ENCODE results near the gene ABHD12.

The ABHD12 gene

GRCh38 chr20:25272223-25273000, 118.2 kb downstream of the ABHD12 start:
- no peak overlapping the region for H3K27ac ChIP-seq (replicated peaks)
- TF ChIP-seq SPI1 (IDR thresholded peaks at IDR 0.05; ENCODE audit: borderline replicate concordance, low read depth), result no peak
- TF ChIP-seq REST (IDR thresholded peaks at IDR 0.05; ENCODE audit: insufficient replicate concordance, low read depth), result no peak
- TF ChIP-seq CTCF (IDR thresholded peaks at IDR 0.05; ENCODE audit: insufficient read depth, low read length), result no peak
- TF ChIP-seq GABPA (IDR thresholded peaks at IDR 0.05; ENCODE audit: low read depth), result no peak
- no peak for TF ChIP-seq POLR2AphosphoS5 (IDR thresholded peaks at IDR 0.05; ENCODE audit: low read depth)
- no peak for DNase-seq (ENCODE audit: low read depth in 1 of 2, low spot score in 1 of 2)
- no peak overlapping the region for H3K4me3 ChIP-seq (replicated peaks; ENCODE audit: insufficient read depth, low read length)
- H3K27me3 ChIP-seq (ENCODE audit: insufficient read depth, poor library complexity, severe bottlenecking), result no peaks in the 10 kb centered on the region

- no peaks in the 10 kb centered on the region for H3K27me3 ChIP-seq (ENCODE audit: insufficient read depth, poor library complexity, severe bottlenecking)
- no peak overlapping the region for H3K4me3 ChIP-seq (replicated peaks; ENCODE audit: insufficient read depth, low read length)
- no peak for TF ChIP-seq POLR2AphosphoS5 (IDR thresholded peaks at IDR 0.05; ENCODE audit: low read depth)
- no peak overlapping the region for H3K27ac ChIP-seq (replicated peaks)
- no peak for DNase-seq (ENCODE audit: low read depth in 1 of 2, low spot score in 1 of 2)
Measured at GRCh38 chr20:25271486-25272222, 119.0 kb downstream of the ABHD12 start.

- no peaks in the 10 kb centered on the region for H3K27me3 ChIP-seq (ENCODE audit: insufficient read depth, poor library complexity, severe bottlenecking)
- TF ChIP-seq REST (IDR thresholded peaks at IDR 0.05; ENCODE audit: insufficient replicate concordance, low read depth) (no peak), POLR2AphosphoS5 (IDR thresholded peaks at IDR 0.05; ENCODE audit: low read depth) (no peak), GABPA (IDR thresholded peaks at IDR 0.05; ENCODE audit: low read depth) (no peak), SPI1 (IDR thresholded peaks at IDR 0.05; ENCODE audit: borderline replicate concordance, low read depth) (no peak), CTCF (IDR thresholded peaks at IDR 0.05; ENCODE audit: insufficient read depth, low read length) (no peak)
- H3K4me3 ChIP-seq (replicated peaks; ENCODE audit: insufficient read depth, low read length), result no peak overlapping the region
- DNase-seq (ENCODE audit: low read depth in 1 of 2, low spot score in 1 of 2), result no peak
- no peak overlapping the region for H3K27ac ChIP-seq (replicated peaks)
Measured at GRCh38 chr20:25270829-25271251, 119.8 kb downstream of the ABHD12 start.

GRCh38 chr20:25269833-25270170, 120.8 kb downstream of the ABHD12 start:
- no peak for TF ChIP-seq GABPA (IDR thresholded peaks at IDR 0.05; ENCODE audit: low read depth)
- no peak for TF ChIP-seq CTCF (IDR thresholded peaks at IDR 0.05; ENCODE audit: insufficient read depth, low read length)
- TF ChIP-seq POLR2AphosphoS5 (IDR thresholded peaks at IDR 0.05; ENCODE audit: low read depth), result no peak
- TF ChIP-seq SPI1 (IDR thresholded peaks at IDR 0.05; ENCODE audit: borderline replicate concordance, low read depth), result no peak
- no peak for TF ChIP-seq REST (IDR thresholded peaks at IDR 0.05; ENCODE audit: insufficient replicate concordance, low read depth)
- no peak for DNase-seq (ENCODE audit: low read depth in 1 of 2, low spot score in 1 of 2)
- Histone ChIP-seq H3K27me3 (ENCODE audit: insufficient read depth, poor library complexity, severe bottlenecking) (no peaks in the 10 kb centered on the region), H3K4me3 (replicated peaks; ENCODE audit: insufficient read depth, low read length) (no peak overlapping the region), H3K27ac (replicated peaks) (no peak overlapping the region)
